Activated CD4-positive, alpha-beta memory T cell treated with anti-CD3 and anti-CD28 coated beads for 36 hours (primary cell): ENCODE measurements around the gene FHIT. TPM values are rescaled to one million over a fixed set of nuclear protein-coding genes. Genes with fewer than 3 reads are reported as not detected.

Experiments used
- CTCF ChIA-PET: fragments of 350-600 bp; sonication (Branson Sonifier 250); formaldehyde crosslinking; loops from one replicate; lab custom pipeline; 2021; ENCODE audit warnings: antibody characterized with exemption, inconsistent platforms; lab: Charles Lee
- POLR2A ChIA-PET: fragments of 350-600 bp; sonication (Branson Sonifier 250); formaldehyde crosslinking; loops from one replicate; lab custom pipeline; 2021; ENCODE audit warnings: antibody characterized with exemption; lab: Charles Lee
- DNase-seq: peaks from one replicate; pipeline ENCODE4 v3.0.0-alpha.2; 2020
- H3K27ac Mint-ChIP-seq: one replicate; pipeline ENCODE4 v1.8.0; 2021; ENCODE audit warnings: mixed read lengths
- H3K27me3 Mint-ChIP-seq: one replicate; pipeline ENCODE4 v1.8.0; 2021; ENCODE audit warnings: mixed read lengths
- H3K36me3 Mint-ChIP-seq: one replicate; pipeline ENCODE4 v1.8.0; 2021; ENCODE audit warnings: mixed read lengths
- H3K4me1 Mint-ChIP-seq: one replicate; pipeline ENCODE4 v1.8.0; 2021; ENCODE audit warnings: low read depth, mixed read lengths
- H3K4me3 Mint-ChIP-seq: one replicate; pipeline ENCODE4 v1.8.0; 2021; ENCODE audit warnings: mild to moderate bottlenecking, mixed read lengths
- H3K9me3 Mint-ChIP-seq: one replicate; pipeline ENCODE4 v1.8.0; 2021; ENCODE audit warnings: mixed read lengths
- intact Hi-C: fragments of 100-400 bp; cut with micrococcal nuclease; formaldehyde crosslinking; loops from one replicate; pipeline ENCODE4 v1.15.1; 2023
- total RNA-seq, 2 experiments: library from RNA; stranded (reverse); gene quantifications; one replicate each; pipeline ENCODE4 v1.2.3, GENCODE V29; 2021

Gene FHIT
- total RNA-seq, 2 experiments from 2014 or later, result 7.2 to 8.7 TPM

- Mint-ChIP-seq H3K27me3 (no peaks in the 10 kb centered on the region), H3K4me3 (no peak overlapping the region), H3K27ac (no peak overlapping the region), H3K36me3 (no peaks in the 10 kb centered on the region), H3K4me1 (no peaks in the 10 kb centered on the region), H3K9me3 (peaks cover 17% of the 10 kb centered on the region)
- CTCF ChIA-PET, result no interaction called here
- no peak for DNase-seq
- intact Hi-C loops, result no loop called here
- POLR2A ChIA-PET, result no interaction called here
Measured at GRCh38 chr3:60812502-60812901, 438.8 kb downstream of the FHIT start.

- Mint-ChIP-seq H3K27me3 (no peaks in the 10 kb centered on the region), H3K27ac (no peak overlapping the region), H3K9me3 (peaks cover 2% of the 10 kb centered on the region), H3K4me3 (no peak overlapping the region), H3K36me3 (no peaks in the 10 kb centered on the region), H3K4me1 (no peaks in the 10 kb centered on the region)
- no peak for DNase-seq
- POLR2A ChIA-PET, result no interaction called here
- intact Hi-C loops, result no loop called here
- CTCF ChIA-PET, result interaction anchor here (0.6 kb wide), 1 partner anchor 262 kb away, joined by 3 read pairs; no protein-coding TSS in a partner anchor
Measured at GRCh38 chr3:60810881-60811280, 440.4 kb downstream of the FHIT start.

GRCh38 chr3:60809857-60810610 lies 441.2 kb downstream of the FHIT start:
- no peaks in the 10 kb centered on the region for H3K4me1 Mint-ChIP-seq
- no peaks in the 10 kb centered on the region for H3K27me3 Mint-ChIP-seq
- POLR2A ChIA-PET, result no interaction called here
- no peak overlapping the region for H3K27ac Mint-ChIP-seq
- no peak overlapping the region for H3K4me3 Mint-ChIP-seq
- no peaks in the 10 kb centered on the region for H3K36me3 Mint-ChIP-seq
- intact Hi-C loops, result no loop called here
- CTCF ChIA-PET, result no interaction called here
- no peaks in the 10 kb centered on the region for H3K9me3 Mint-ChIP-seq
- no peak for DNase-seq

GRCh38 chr3:60803216-60804173 lies 447.8 kb downstream of the FHIT start:
- H3K9me3 Mint-ChIP-seq, result no peaks in the 10 kb centered on the region
- no peak overlapping the region for H3K27ac Mint-ChIP-seq
- no peaks in the 10 kb centered on the region for H3K36me3 Mint-ChIP-seq
- CTCF ChIA-PET, result no interaction called here
- H3K27me3 Mint-ChIP-seq, result no peaks in the 10 kb centered on the region
- no peak overlapping the region for H3K4me3 Mint-ChIP-seq
- intact Hi-C loops, result no loop called here
- H3K4me1 Mint-ChIP-seq, result no peaks in the 10 kb centered on the region
- POLR2A ChIA-PET, result no interaction called here
- no peak for DNase-seq

DNA sequence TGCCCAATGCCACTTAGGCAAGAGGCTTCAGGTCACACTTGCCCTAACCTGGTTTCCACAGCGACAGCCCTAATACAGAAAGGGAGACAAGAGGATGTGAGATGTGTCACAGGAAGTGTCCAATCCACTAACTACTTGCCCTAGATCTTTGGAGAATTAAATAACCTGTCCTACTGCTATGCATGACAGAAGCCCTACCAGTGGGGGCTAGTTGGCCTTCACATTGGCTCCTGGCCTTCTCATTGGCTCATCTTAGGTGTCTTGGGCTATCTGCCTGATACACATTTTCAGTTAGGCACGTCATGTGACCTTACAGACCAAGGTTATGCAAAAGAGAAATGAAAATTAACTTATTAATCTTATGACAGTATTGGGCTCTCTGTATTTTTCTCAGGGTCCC lies 449.9 kb downstream of the FHIT start:
- POLR2A ChIA-PET, result no interaction called here
- Mint-ChIP-seq H3K4me3 (no peak overlapping the region), H3K36me3 (no peaks in the 10 kb centered on the region), H3K27ac (no peak overlapping the region), H3K27me3 (no peaks in the 10 kb centered on the region), H3K4me1 (no peaks in the 10 kb centered on the region), H3K9me3 (no peaks in the 10 kb centered on the region)
- CTCF ChIA-PET, result no interaction called here
- intact Hi-C loops, result no loop called here
- DNase-seq, result no peak

- Mint-ChIP-seq H3K4me3 (no peak overlapping the region), H3K9me3 (no peaks in the 10 kb centered on the region), H3K27ac (no peak overlapping the region), H3K36me3 (no peaks in the 10 kb centered on the region), H3K27me3 (no peaks in the 10 kb centered on the region), H3K4me1 (no peaks in the 10 kb centered on the region)
- no peak for DNase-seq
- ChIA-PET POLR2A (no interaction called here), CTCF (no interaction called here)
- intact Hi-C loops, result no loop called here
Measured at GRCh38 chr3:60798456-60798855, 452.8 kb downstream of the FHIT start.

- DNase-seq, result no peak
- H3K27me3 Mint-ChIP-seq, result no peaks in the 10 kb centered on the region
Measured at GRCh38 chr3:60792249-60792852, 458.9 kb downstream of the FHIT start.

DNA sequence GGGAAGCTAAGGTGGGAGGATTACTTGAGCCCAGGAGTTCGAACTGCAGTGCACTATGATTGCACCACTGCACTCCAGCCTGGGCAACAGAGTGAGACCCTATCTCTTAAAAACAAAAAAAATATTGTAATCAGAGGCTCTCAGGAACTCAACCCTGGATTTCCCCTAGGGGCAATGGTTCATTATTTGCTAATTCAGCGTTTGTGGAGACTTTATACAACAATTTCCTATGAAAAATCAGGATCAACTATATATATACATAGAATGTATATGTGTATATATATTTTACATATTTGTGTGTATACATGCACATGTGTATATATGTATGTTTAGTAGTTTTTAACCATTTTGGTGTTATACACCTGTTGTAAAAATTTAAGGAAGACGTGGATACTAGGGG lies 463.1 kb downstream of the FHIT start:
- no peaks in the 10 kb centered on the region for H3K27me3 Mint-ChIP-seq
- H3K4me3 Mint-ChIP-seq, result no peak overlapping the region
- intact Hi-C loops, result no loop called here
- H3K4me1 Mint-ChIP-seq, result no peaks in the 10 kb centered on the region
- H3K27ac Mint-ChIP-seq, result no peak overlapping the region
- DNase-seq, result no peak
- ChIA-PET POLR2A (no interaction called here), CTCF (no interaction called here)
- H3K36me3 Mint-ChIP-seq, result no peaks in the 10 kb centered on the region
- H3K9me3 Mint-ChIP-seq, result peaks cover under 1% of the 10 kb centered on the region

More at GRCh38 chr3:60792249-60792852, 458.9 kb downstream of the FHIT start:
- no peak overlapping the region for H3K27ac Mint-ChIP-seq
- H3K4me3 Mint-ChIP-seq, result no peak overlapping the region
- CTCF ChIA-PET, result no interaction called here
- POLR2A ChIA-PET, result no interaction called here
- no peaks in the 10 kb centered on the region for H3K36me3 Mint-ChIP-seq
- H3K9me3 Mint-ChIP-seq, result no peaks in the 10 kb centered on the region
- H3K4me1 Mint-ChIP-seq, result no peaks in the 10 kb centered on the region
- intact Hi-C loops, result no loop called here

- no peaks in the 10 kb centered on the region for H3K4me1 Mint-ChIP-seq
- H3K27ac Mint-ChIP-seq, result no peak overlapping the region
- H3K36me3 Mint-ChIP-seq, result peaks cover 2% of the 10 kb centered on the region
- H3K27me3 Mint-ChIP-seq, result no peaks in the 10 kb centered on the region
- H3K9me3 Mint-ChIP-seq, result peaks cover 9% of the 10 kb centered on the region
- POLR2A ChIA-PET, result no interaction called here
- H3K4me3 Mint-ChIP-seq, result no peak overlapping the region
- no peak for DNase-seq
- intact Hi-C loops, result no loop called here
- CTCF ChIA-PET, result no interaction called here
Measured at GRCh38 chr3:60781935-60782334, 469.3 kb downstream of the FHIT start.

DNA sequence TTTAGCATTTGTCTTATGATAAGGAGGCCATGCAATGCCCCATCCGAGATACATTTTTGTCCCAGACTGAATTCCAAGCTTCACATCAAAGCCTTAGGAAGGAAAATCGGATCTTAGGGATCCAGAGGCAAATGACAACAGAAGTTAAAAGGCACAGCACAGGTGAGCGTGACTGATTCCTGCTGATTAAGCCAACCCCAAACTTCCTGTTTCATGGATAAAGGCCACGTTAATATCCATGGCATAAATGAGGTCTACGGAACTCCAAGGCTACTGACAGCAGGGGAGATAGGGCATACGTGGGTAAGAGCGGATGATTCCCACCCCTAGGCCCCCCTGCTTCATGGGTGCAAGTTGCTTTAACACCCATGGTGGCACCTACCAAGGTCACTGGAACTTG lies 471.6 kb downstream of the FHIT start:
- ChIA-PET POLR2A (no interaction called here), CTCF (no interaction called here)
- intact Hi-C loops, result no loop called here
- H3K36me3 Mint-ChIP-seq, result peaks cover 2% of the 10 kb centered on the region
- H3K9me3 Mint-ChIP-seq, result peaks cover 16% of the 10 kb centered on the region
- no peaks in the 10 kb centered on the region for H3K27me3 Mint-ChIP-seq
- H3K27ac Mint-ChIP-seq, result no peak overlapping the region
- DNase-seq, result no peak
- H3K4me3 Mint-ChIP-seq, result no peak overlapping the region
- H3K4me1 Mint-ChIP-seq, result no peaks in the 10 kb centered on the region

DNA sequence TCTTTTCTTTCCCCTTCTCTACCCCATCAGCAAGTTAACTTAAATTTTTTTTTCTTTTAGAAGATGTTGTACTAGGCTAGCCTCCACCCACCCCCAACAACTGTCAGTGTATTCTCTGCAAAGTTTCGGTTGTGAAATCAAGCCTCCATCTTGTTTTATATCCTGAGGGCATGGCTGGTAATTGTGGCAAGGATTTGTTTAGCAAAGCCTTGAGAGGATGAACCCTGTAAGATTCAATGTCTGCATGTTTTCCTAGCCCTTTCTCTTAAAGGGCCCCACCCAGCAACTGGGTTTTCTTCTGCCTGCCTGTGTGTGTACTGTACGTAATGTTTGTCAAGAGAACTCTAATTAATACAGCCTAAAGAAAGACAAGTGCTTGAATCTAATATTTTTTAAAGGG lies 475.3 kb downstream of the FHIT start:
- Mint-ChIP-seq H3K9me3 (peaks cover 10% of the 10 kb centered on the region), H3K27me3 (no peaks in the 10 kb centered on the region), H3K36me3 (no peaks in the 10 kb centered on the region), H3K4me3 (no peak overlapping the region), H3K4me1 (no peaks in the 10 kb centered on the region), H3K27ac (no peak overlapping the region)
- intact Hi-C loops, result no loop called here
- DNase-seq, result no peak
- ChIA-PET POLR2A (no interaction called here), CTCF (no interaction called here)

DNA sequence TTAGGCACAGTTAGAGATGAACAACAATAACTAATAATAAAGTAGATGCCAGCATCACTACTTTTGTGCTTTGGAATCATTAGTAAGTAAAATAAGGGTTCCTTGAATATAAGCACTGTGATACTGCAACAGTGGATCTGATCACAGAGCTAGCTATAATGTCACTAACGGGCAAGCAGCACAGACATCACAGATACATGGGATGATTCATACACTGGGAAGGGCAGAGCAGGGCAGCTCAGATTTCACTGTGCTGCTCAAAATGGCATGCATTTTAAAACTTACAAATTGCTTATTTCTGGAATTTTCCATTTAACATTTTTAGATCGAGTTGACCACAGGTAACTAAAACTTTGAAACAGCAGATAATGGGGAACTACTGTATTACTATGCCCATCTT lies 476.6 kb downstream of the FHIT start:
- no peak overlapping the region for H3K4me3 Mint-ChIP-seq
- H3K4me1 Mint-ChIP-seq, result no peaks in the 10 kb centered on the region
- ChIA-PET POLR2A (no interaction called here), CTCF (no interaction called here)
- H3K36me3 Mint-ChIP-seq, result no peaks in the 10 kb centered on the region
- intact Hi-C loops, result no loop called here
- peaks cover 7% of the 10 kb centered on the region for H3K9me3 Mint-ChIP-seq
- H3K27me3 Mint-ChIP-seq, result no peaks in the 10 kb centered on the region
- H3K27ac Mint-ChIP-seq, result no peak overlapping the region
- no peak for DNase-seq
